ENCODE results near the gene NDFIP1. TPM values are rescaled to one million over a fixed set of nuclear protein-coding genes. Genes with fewer than 3 reads are reported as not detected.

The NDFIP1 gene
- total RNA-seq, 2 experiments from 2014 or later: 65.2 to 70.2 TPM

GRCh38 chr5:142110046-142110531 lies 1.5 kb downstream of the NDFIP1 start:
- DNase-seq: peak; percentile 11
- peak overlapping the region; percentile 94 for H3K27ac Mint-ChIP-seq
- peak overlapping the region; percentile 91 for H3K4me3 Mint-ChIP-seq
- H3K36me3 Mint-ChIP-seq (ENCODE audit: low read depth): peaks cover 32% of the 10 kb centered on the region
- H3K9me3 Mint-ChIP-seq: no peaks in the 10 kb centered on the region
- POLR2A ChIA-PET: no interaction called here
- CTCF ChIA-PET: interaction anchor here (0.6 to 1.3 kb wide), 6 partner anchors 12 to 90 kb away, joined by 3 to 4 read pairs (median 3); no protein-coding TSS in a partner anchor
- peaks cover 69% of the 10 kb centered on the region for H3K4me1 Mint-ChIP-seq
- no peaks in the 10 kb centered on the region for H3K27me3 Mint-ChIP-seq

- H3K4me3 Mint-ChIP-seq: peak overlapping the region; percentile 91
- ChIA-PET POLR2A (no interaction called here), CTCF (interaction anchor here (0.8 to 1.5 kb wide), 4 partner anchors 9 to 100 kb away, joined by 3 read pairs; no protein-coding TSS in a partner anchor)
- no peak for DNase-seq
- no peaks in the 10 kb centered on the region for H3K27me3 Mint-ChIP-seq
- H3K36me3 Mint-ChIP-seq (ENCODE audit: low read depth): peaks cover 36% of the 10 kb centered on the region
- no peaks in the 10 kb centered on the region for H3K9me3 Mint-ChIP-seq
- H3K27ac Mint-ChIP-seq: peak overlapping the region; percentile 60
- peaks cover 64% of the 10 kb centered on the region for H3K4me1 Mint-ChIP-seq
These were observed 2.6 kb downstream of the NDFIP1 start for GRCh38 chr5:142110988-142111687.

GRCh38 chr5:142114687-142115086 lies 6.1 kb downstream of the NDFIP1 start:
- Mint-ChIP-seq H3K27ac (no peak overlapping the region), H3K9me3 (no peaks in the 10 kb centered on the region), H3K36me3 (ENCODE audit: low read depth) (peaks cover 46% of the 10 kb centered on the region), H3K27me3 (no peaks in the 10 kb centered on the region), H3K4me1 (peaks cover 65% of the 10 kb centered on the region), H3K4me3 (no peak overlapping the region)
- POLR2A ChIA-PET: no interaction called here
- CTCF ChIA-PET: interaction anchor here (1.6 kb wide), 1 partner anchor 19 kb away, joined by 4 read pairs; no protein-coding TSS in a partner anchor
- DNase-seq: no peak

DNA sequence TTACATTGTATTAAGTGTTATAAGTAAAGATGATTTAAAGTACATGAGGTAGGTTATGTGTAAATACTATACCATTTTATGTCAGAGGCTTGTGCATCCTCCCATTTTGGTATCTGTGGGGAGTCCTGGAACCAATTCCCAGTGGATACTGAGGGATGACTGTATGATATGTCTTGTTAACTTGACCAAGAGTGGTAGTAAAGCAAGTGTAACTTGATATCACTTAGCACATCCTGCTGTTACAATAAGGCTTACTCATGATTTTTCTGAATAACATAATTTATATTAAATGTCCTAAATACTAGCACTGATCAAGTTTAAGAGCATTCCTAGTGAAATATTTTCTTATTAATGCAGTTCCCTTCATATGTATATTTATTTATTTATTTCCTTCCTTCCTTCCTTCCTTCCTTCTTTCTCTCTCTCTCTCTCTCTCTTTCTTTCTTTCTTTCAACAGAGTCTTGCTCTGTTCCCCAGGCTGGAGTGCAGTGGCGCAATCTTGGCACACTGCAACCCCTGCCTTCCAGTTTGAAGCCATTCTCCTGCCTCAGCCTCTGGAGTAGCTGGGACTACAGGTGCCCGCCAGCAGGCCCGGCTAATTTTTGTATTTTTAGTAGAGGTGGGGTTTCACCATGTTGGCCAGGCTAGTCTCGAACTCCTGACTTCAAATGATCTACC lies 7.5 kb downstream of the NDFIP1 start:
- POLR2A ChIA-PET: no interaction called here
- no peak for DNase-seq
- Mint-ChIP-seq H3K36me3 (ENCODE audit: low read depth) (peaks cover 50% of the 10 kb centered on the region), H3K27me3 (no peaks in the 10 kb centered on the region), H3K4me3 (no peak overlapping the region), H3K27ac (no peak overlapping the region), H3K9me3 (no peaks in the 10 kb centered on the region), H3K4me1 (peaks cover 65% of the 10 kb centered on the region)
- CTCF ChIA-PET: no interaction called here

- Mint-ChIP-seq H3K4me3 (no peak overlapping the region), H3K27me3 (no peaks in the 10 kb centered on the region), H3K36me3 (ENCODE audit: low read depth) (peaks cover 56% of the 10 kb centered on the region), H3K27ac (no peak overlapping the region), H3K4me1 (peaks cover 73% of the 10 kb centered on the region), H3K9me3 (no peaks in the 10 kb centered on the region)
- CTCF ChIA-PET: interaction anchor here (2.0 kb wide), 1 partner anchor 149 kb away, joined by 6 read pairs; the partner anchor contains the start of gene RNF14
- no peak for DNase-seq
- POLR2A ChIA-PET: no interaction called here
These were observed 9.1 kb downstream of the NDFIP1 start for GRCh38 chr5:142117579-142118151.

DNA sequence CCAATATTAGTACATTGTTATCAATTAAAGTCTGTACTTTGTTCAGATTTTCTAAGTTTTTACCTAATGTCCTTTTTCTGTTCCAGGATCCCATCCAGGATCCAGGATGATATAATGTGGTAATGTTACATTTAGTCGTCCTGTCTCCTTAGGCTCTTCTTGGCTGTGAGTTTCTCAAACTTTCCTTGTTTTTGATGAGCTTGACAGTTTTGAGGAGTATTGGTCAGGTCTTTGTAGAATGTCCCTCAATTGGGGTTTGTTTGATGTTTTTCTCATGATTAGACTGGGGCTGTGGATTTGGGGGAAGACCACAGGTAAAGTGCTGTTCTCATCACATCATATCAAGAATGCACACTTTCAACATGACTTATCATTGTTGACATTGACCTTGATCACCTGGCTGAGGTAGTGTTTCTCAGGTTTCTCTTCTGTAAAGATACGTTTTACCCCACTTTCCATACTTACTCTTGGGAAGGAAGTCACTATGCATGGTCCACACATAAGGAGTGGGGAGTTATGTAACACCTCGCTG lies 9.6 kb downstream of the NDFIP1 start:
- H3K27me3 Mint-ChIP-seq: no peaks in the 10 kb centered on the region

DNA sequence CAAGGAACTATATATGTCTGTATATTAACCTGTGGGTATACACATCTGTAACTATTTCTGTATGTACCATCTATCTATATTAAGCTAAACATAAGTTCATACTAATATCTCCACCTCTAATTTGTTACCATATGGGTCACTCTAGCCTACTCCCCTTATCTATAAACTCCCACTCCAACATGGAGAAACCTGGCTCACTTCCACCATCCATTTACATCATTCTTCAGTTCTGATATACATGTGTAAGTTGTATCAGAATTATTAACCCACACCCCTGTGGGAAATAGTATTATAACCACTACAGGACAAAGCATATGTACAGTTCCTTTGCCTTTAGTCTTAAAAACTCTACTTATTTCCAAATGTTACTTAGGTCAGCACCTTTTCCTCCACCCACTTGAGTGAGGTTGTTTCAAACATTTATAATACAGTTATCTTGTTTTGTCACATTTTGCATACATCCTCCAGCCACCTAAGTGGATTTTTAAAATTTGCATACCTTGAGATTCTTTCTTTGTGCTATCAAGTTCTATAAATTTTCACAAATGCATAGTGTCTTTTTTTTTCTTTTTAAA lies 10.6 kb downstream of the NDFIP1 start:
- Mint-ChIP-seq H3K27ac (no peak overlapping the region), H3K4me3 (no peak overlapping the region), H3K36me3 (ENCODE audit: low read depth) (peaks cover 55% of the 10 kb centered on the region), H3K9me3 (peaks cover 2% of the 10 kb centered on the region), H3K27me3 (no peaks in the 10 kb centered on the region), H3K4me1 (peaks cover 64% of the 10 kb centered on the region)
- CTCF ChIA-PET: interaction anchor here (0.8 to 2.0 kb wide), 3 partner anchors 7 to 150 kb away, joined by 3 to 6 read pairs (median 3); partner anchors contain the start of gene RNF14
- POLR2A ChIA-PET: interaction anchor here (0.6 kb wide), 1 partner anchor 16 kb away, joined by 3 read pairs; no protein-coding TSS in a partner anchor
- no peak for DNase-seq

More for the DNA sequence above, 9.6 kb downstream of the NDFIP1 start:
- CTCF ChIA-PET: interaction anchor here (0.8 to 2.0 kb wide), 2 partner anchors 10 to 149 kb away, joined by 3 to 6 read pairs; partner anchors contain the start of gene RNF14
- Mint-ChIP-seq H3K4me3 (no peak overlapping the region), H3K4me1 (peaks cover 69% of the 10 kb centered on the region), H3K9me3 (no peaks in the 10 kb centered on the region), H3K36me3 (ENCODE audit: low read depth) (peaks cover 54% of the 10 kb centered on the region), H3K27ac (no peak overlapping the region)
- DNase-seq: no peak
- POLR2A ChIA-PET: no interaction called here

DNA sequence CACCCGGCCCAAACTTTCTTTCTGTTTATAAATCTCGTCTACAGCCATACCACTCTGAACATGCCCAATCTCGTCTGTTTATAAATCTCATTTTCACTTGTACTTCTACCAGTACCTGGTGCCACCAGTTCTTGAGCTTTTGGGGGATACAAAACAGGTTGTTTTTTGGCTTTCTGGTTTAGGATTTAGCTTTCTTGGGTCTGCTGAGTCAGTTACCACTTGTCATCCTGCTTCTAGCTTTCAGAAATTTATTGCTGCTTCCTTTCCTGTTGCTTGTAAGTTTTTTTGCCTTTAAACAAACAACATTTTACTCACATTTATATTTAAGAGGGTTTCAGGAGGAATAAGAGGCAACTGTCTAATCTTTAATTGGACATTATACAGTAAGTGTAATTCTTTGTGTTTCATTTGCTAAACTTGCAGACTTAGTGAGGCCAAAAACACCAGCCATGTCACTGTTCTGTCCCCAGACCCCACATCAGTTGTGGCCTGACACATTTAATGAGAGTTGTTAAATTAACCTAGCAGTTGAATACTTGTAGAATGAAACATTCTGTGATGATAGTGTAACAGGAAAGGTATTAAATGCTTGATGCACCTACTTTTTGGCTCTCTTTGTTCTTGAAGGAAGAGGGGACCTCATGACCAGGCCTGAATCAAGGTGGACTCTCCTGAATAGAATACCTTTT lies 11.8 kb downstream of the NDFIP1 start:
- CTCF ChIA-PET: interaction anchor here (0.7 to 1.4 kb wide), 4 partner anchors 9 to 111 kb away, joined by 3 to 4 read pairs (median 3); no protein-coding TSS in a partner anchor
- H3K4me3 Mint-ChIP-seq: peak overlapping the region; percentile 21
- POLR2A ChIA-PET: no interaction called here
- peaks cover 63% of the 10 kb centered on the region for H3K4me1 Mint-ChIP-seq
- H3K27ac Mint-ChIP-seq: peak overlapping the region; percentile 63
- peaks cover 60% of the 10 kb centered on the region for H3K36me3 Mint-ChIP-seq (ENCODE audit: low read depth)
- H3K9me3 Mint-ChIP-seq: peaks cover 4% of the 10 kb centered on the region
- no peak for DNase-seq
- H3K27me3 Mint-ChIP-seq: no peaks in the 10 kb centered on the region

DNA sequence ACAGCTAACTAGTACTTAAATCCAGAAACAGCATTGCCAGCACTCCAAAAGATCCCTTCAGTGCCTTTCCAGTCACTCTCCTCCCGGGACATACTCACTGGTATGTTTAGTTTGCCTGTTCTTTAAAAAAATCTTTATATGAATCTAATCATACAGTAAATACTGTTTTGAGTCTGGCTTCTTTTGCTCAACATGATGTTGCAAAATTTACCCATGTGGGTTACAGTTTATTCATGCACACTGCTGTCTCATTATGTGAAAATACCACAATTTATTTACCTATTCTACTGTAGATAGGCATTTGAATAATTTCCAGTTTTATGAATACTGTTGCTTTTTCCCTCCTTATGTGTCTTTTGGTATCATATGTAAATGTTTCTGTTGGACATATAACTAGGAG lies 13.5 kb downstream of the NDFIP1 start:
- peaks cover 60% of the 10 kb centered on the region for H3K36me3 Mint-ChIP-seq (ENCODE audit: low read depth)

GRCh38 chr5:142125378-142125777 lies 16.8 kb downstream of the NDFIP1 start:
- no peak for DNase-seq
- peaks cover 4% of the 10 kb centered on the region for H3K9me3 Mint-ChIP-seq
- ChIA-PET POLR2A (no interaction called here), CTCF (no interaction called here)
- peaks cover 58% of the 10 kb centered on the region for H3K36me3 Mint-ChIP-seq (ENCODE audit: low read depth)
- H3K4me3 Mint-ChIP-seq: no peak overlapping the region
- H3K4me1 Mint-ChIP-seq: peaks cover 65% of the 10 kb centered on the region
- H3K27me3 Mint-ChIP-seq: no peaks in the 10 kb centered on the region
- H3K27ac Mint-ChIP-seq: no peak overlapping the region

More for the DNA sequence above, 13.5 kb downstream of the NDFIP1 start:
- Mint-ChIP-seq H3K27me3 (no peaks in the 10 kb centered on the region), H3K4me3 (no peak overlapping the region), H3K9me3 (peaks cover 4% of the 10 kb centered on the region), H3K4me1 (peaks cover 59% of the 10 kb centered on the region), H3K27ac (no peak overlapping the region)
- CTCF ChIA-PET: interaction anchor here (0.9 kb wide), 2 partner anchors 8 to 15 kb away, joined by 3 read pairs; no protein-coding TSS in a partner anchor
- DNase-seq: no peak
- POLR2A ChIA-PET: no interaction called here

GRCh38 chr5:142125963-142126362 lies 17.4 kb downstream of the NDFIP1 start:
- Mint-ChIP-seq H3K9me3 (peaks cover 4% of the 10 kb centered on the region), H3K4me3 (no peak overlapping the region), H3K4me1 (peaks cover 62% of the 10 kb centered on the region), H3K27ac (no peak overlapping the region), H3K27me3 (no peaks in the 10 kb centered on the region), H3K36me3 (ENCODE audit: low read depth) (peaks cover 54% of the 10 kb centered on the region)
- no peak for DNase-seq
- ChIA-PET POLR2A (no interaction called here), CTCF (no interaction called here)

Measured in activated CD4-positive, alpha-beta T cell treated with anti-CD3 and anti-CD28 coated beads, Interleukin-2, amount 10 ng/mL, durations not matched to agents 7 days and 5 days (primary cell).